NCI-H2196 treated with DMSO at 0.1 percent for 48 hours (cell line): ENCODE results near the gene SNAI1.
"Not testable (repeated sequence)": the region's sequence is repeated elsewhere in the genome, so short reads cannot be mapped to it uniquely, and the experiment has no call there.

Source experiments
- DNase-seq: peaks from one replicate; lab custom pipeline; 2025; ENCODE audit not compliant: unreplicated experiment; lab: John Stamatoyannopoulos, UW

SNAI1 gene

GRCh38 chr20:49985617-49986016 is 2.8 kb downstream of the SNAI1 start:
- no peak for DNase-seq

GRCh38 chr20:49986049-49986448 is 3.3 kb downstream of the SNAI1 start:
- no peak for DNase-seq

GRCh38 chr20:49987015-49987867 is 4.5 kb downstream of the SNAI1 start:
- no peak for DNase-seq

- DNase-seq = no peak
These were observed 5.3 kb downstream of the SNAI1 start for GRCh38 chr20:49987868-49988690.

GRCh38 chr20:49989234-49990065 is 6.7 kb downstream of the SNAI1 start:
- no peak for DNase-seq

GRCh38 chr20:49990271-49990720 is 7.5 kb downstream of the SNAI1 start:
- DNase-seq = no peak

- DNase-seq = no peak
These were observed 10.5 kb downstream of the SNAI1 start for GRCh38 chr20:49993301-49993751.

- DNase-seq = no peak
These were observed 12.8 kb downstream of the SNAI1 start for GRCh38 chr20:49995586-49995985.

- not testable (repeated sequence) for DNase-seq
These were observed 15.9 kb downstream of the SNAI1 start for GRCh38 chr20:49998478-49999188.

- DNase-seq = no peak
These were observed 16.5 kb downstream of the SNAI1 start for GRCh38 chr20:49999329-49999728.

- not testable (repeated sequence) for DNase-seq
These were observed 17.9 kb downstream of the SNAI1 start for GRCh38 chr20:50000548-50001222.

GRCh38 chr20:50001784-50002311 is 19.1 kb downstream of the SNAI1 start:
- DNase-seq = no peak

GRCh38 chr20:50003253-50003656 is 20.5 kb downstream of the SNAI1 start:
- DNase-seq = no peak

- no peak for DNase-seq
These were observed 21.4 kb downstream of the SNAI1 start for GRCh38 chr20:50004229-50004628.

GRCh38 chr20:50005471-50005981 is 22.7 kb downstream of the SNAI1 start:
- DNase-seq = no peak

- no peak for DNase-seq
These were observed 24.6 kb downstream of the SNAI1 start for GRCh38 chr20:50007369-50007768.

- no peak for DNase-seq
These were observed 25.2 kb downstream of the SNAI1 start for GRCh38 chr20:50008007-50008406.

- DNase-seq = no peak
These were observed 27.0 kb downstream of the SNAI1 start for GRCh38 chr20:50009521-50010454.
